Measurements from ENCODE around the gene STOML3. TPM values are rescaled to one million over a fixed set of nuclear protein-coding genes. Genes with fewer than 3 reads are reported as not detected.
"Not testable (repeated sequence)": the region's sequence is repeated elsewhere in the genome, so short reads cannot be mapped to it uniquely, and the experiment has no call there.

The STOML3 gene
- total RNA-seq, 2 donors from 2014 or later = not detected

DNA sequence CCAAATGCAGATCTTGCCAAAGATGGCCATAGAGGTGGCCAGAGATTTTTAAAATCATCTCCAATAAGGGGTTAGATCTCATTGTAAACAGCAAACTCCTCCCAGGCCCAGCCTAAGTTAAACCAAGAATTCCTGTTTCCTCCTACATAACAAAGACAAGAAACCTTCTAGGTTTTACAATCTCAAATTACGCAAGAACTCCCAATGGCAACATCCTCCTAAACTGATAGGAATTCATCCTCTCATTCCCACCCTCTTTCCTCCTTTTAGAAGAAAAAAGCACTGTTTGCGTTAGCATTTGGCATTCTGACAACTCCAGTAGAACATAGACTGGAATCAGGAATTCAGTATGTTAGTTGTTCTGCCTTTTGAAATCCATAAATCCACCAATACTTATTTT, 32.7 kb upstream of the STOML3 start:
- no peaks in the 10 kb centered on the region for H3K27me3 Mint-ChIP-seq (ENCODE audit: low read depth)
- no peaks in the 10 kb centered on the region for H3K9me3 Mint-ChIP-seq
- no peak overlapping the region for H3K4me3 Mint-ChIP-seq
- H3K36me3 Mint-ChIP-seq (ENCODE audit: insufficient read depth in 2 of 2) = peaks cover 5 to 35% of the 10 kb centered on the region in 2 donors
- ATAC-seq (replicated peaks in 1 of 2) (no peak), DNase-seq (no peak)
- no peaks in the 10 kb centered on the region for H3K4me1 Mint-ChIP-seq (ENCODE audit: low read depth)
- H3K27ac Mint-ChIP-seq = no peak overlapping the region

GRCh38 chr13:39020853-39021462, 30.3 kb upstream of the STOML3 start:
- Mint-ChIP-seq H3K27me3 (ENCODE audit: low read depth) (no peaks in the 10 kb centered on the region), H3K36me3 (ENCODE audit: insufficient read depth in 2 of 2) (peaks cover 3 to 24% of the 10 kb centered on the region in 2 donors), H3K4me3 (no peak overlapping the region), H3K27ac (peak overlapping the region; percentile 22), H3K4me1 (ENCODE audit: low read depth) (no peaks in the 10 kb centered on the region), H3K9me3 (no peaks in the 10 kb centered on the region)
- no peak for ATAC-seq (replicated peaks in 1 of 2)
- DNase-seq = no peak

- no peak overlapping the region for H3K27ac Mint-ChIP-seq
These were observed 26.2 kb upstream of the STOML3 start for GRCh38 chr13:39016787-39017186.

GRCh38 chr13:39016087-39016486, 25.5 kb upstream of the STOML3 start:
- Mint-ChIP-seq H3K9me3 (no peaks in the 10 kb centered on the region), H3K36me3 (ENCODE audit: insufficient read depth in 2 of 2) (peaks cover 21 to 33% of the 10 kb centered on the region in 2 donors), H3K27me3 (ENCODE audit: low read depth) (no peaks in the 10 kb centered on the region), H3K4me3 (no peak overlapping the region), H3K27ac (no peak overlapping the region), H3K4me1 (ENCODE audit: low read depth) (no peaks in the 10 kb centered on the region)
- peak; percentile 54 to 81 for ATAC-seq (replicated peaks in 1 of 2)
- no peak for DNase-seq

More at GRCh38 chr13:39016787-39017186, 26.2 kb upstream of the STOML3 start:
- DNase-seq (peak in 1 of 2 donors; percentile 6), ATAC-seq (replicated peaks in 1 of 2) (peak; percentile 58 to 72)
- Mint-ChIP-seq H3K36me3 (ENCODE audit: insufficient read depth in 2 of 2) (peaks cover 21 to 34% of the 10 kb centered on the region in 2 donors), H3K4me1 (ENCODE audit: low read depth) (no peaks in the 10 kb centered on the region), H3K4me3 (no peak overlapping the region), H3K27me3 (ENCODE audit: low read depth) (no peaks in the 10 kb centered on the region), H3K9me3 (no peaks in the 10 kb centered on the region)

GRCh38 chr13:39013462-39013861, 22.8 kb upstream of the STOML3 start:
- ATAC-seq (replicated peaks in 1 of 2) (no peak), DNase-seq (no peak)
- H3K4me3 Mint-ChIP-seq = no peak overlapping the region
- no peaks in the 10 kb centered on the region for H3K27me3 Mint-ChIP-seq (ENCODE audit: low read depth)
- H3K27ac Mint-ChIP-seq = no peak overlapping the region
- H3K4me1 Mint-ChIP-seq (ENCODE audit: low read depth) = no peaks in the 10 kb centered on the region
- peaks cover 25 to 43% of the 10 kb centered on the region in 2 donors for H3K36me3 Mint-ChIP-seq (ENCODE audit: insufficient read depth in 2 of 2)
- no peaks in the 10 kb centered on the region for H3K9me3 Mint-ChIP-seq

GRCh38 chr13:39012608-39013007, 22.0 kb upstream of the STOML3 start:
- Mint-ChIP-seq H3K27ac (peak overlapping the region; percentile 36), H3K27me3 (ENCODE audit: low read depth) (no peaks in the 10 kb centered on the region), H3K4me1 (ENCODE audit: low read depth) (no peaks in the 10 kb centered on the region), H3K36me3 (ENCODE audit: insufficient read depth in 2 of 2) (peaks cover 27 to 47% of the 10 kb centered on the region in 2 donors), H3K4me3 (no peak overlapping the region), H3K9me3 (peaks cover 0 to 3% of the 10 kb centered on the region in 2 donors)
- ATAC-seq (replicated peaks in 1 of 2) (no peak), DNase-seq (no peak)

DNA sequence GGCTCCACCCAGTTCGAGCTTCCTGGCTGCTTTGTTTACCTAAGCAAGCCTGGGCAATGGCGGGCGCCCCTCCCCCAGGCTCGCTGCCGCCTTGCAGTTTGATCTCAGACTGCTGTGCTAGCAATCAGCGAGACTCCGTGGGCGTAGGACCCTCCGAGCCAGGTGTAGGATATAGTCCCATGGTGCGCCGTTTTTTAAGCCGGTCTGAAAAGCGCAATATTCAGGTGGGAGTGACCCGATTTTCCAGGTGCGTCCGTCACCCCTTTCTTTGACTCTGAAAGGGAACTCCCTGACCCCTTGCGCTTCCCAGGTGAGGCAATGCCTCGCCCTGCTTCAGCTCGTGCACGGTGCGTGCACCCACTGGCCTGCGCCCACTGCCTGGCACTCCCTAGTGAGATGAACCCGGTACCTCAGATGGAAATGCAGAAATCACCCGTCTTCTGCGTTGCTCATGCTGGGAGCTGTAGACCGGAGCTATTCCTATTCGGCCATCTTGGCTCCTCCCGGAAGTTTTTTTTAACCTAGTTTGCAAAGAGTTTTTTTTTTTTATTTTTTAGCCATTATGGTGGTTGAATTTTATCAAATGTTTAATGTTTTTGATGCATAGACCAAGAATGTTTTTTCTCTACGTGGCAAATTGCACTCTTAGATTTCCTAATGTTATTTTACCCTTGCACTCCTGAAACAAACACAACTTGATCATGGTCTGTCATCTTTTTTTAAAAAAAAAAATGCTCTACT, 15.9 kb upstream of the STOML3 start:
- ATAC-seq (replicated peaks in 1 of 2); H3K4me3 Mint-ChIP-seq; H3K4me1 Mint-ChIP-seq (ENCODE audit: low read depth); H3K27ac Mint-ChIP-seq; H3K9me3 Mint-ChIP-seq; H3K27me3 Mint-ChIP-seq (ENCODE audit: low read depth); DNase-seq: not testable (repeated sequence)
- peaks cover 10 to 23% of the 10 kb centered on the region in 2 donors for H3K36me3 Mint-ChIP-seq (ENCODE audit: insufficient read depth in 2 of 2)

DNA sequence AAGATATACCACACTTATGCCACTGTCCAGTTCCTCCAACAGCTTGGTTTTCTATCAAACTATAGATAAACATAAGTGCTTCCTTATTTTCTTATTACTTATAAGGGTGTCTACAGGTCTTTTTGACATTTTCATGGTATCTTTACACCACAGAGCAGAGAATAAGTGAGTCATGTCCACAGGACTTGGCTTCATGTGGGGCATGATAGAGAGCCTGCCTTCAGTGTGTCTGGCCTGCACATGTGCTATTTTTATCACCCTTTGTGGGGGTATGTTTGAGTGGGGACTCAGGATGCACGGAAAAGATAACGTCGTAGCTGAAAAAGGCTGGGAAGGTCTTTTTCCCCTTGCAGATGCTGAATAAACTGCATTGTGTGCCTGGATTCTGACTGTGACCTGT, 8.1 kb upstream of the STOML3 start:
- Mint-ChIP-seq H3K36me3 (ENCODE audit: insufficient read depth in 2 of 2) (no peaks in the 10 kb centered on the region), H3K9me3 (no peaks in the 10 kb centered on the region), H3K4me3 (no peak overlapping the region), H3K27ac (no peak overlapping the region), H3K4me1 (ENCODE audit: low read depth) (no peaks in the 10 kb centered on the region), H3K27me3 (ENCODE audit: low read depth) (no peaks in the 10 kb centered on the region)
- ATAC-seq (replicated peaks in 1 of 2) (no peak), DNase-seq (no peak)

DNA sequence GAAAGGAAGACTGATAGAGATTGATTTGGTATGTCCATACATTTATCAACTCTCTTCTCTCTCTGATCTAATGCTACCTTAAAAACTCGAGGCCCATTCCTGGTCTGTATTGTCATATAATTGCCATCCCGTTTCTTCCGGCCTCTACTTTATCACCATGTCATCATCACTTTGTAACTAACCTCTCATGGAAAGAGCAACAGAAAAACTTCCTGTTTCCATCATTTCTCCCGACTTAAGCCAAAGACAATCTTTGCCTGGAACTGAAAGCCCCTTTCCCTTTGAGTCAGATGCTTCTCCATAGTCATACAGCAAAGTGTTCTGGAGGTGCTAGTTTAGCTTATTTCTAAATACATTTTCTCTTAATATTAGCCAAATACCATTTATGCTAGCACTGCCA, 2.8 kb upstream of the STOML3 start:
- Mint-ChIP-seq H3K9me3 (no peaks in the 10 kb centered on the region), H3K4me3 (no peak overlapping the region), H3K4me1 (ENCODE audit: low read depth) (no peaks in the 10 kb centered on the region), H3K27me3 (ENCODE audit: low read depth) (peaks cover 12% of the 10 kb centered on the region), H3K27ac (no peak overlapping the region), H3K36me3 (ENCODE audit: insufficient read depth in 2 of 2) (no peaks in the 10 kb centered on the region)
- ATAC-seq (replicated peaks in 1 of 2) = no peak
- DNase-seq = no peak

- no peak for ATAC-seq (replicated peaks in 1 of 2)
- no peak for DNase-seq
- H3K9me3 Mint-ChIP-seq = peaks cover 0 to 8% of the 10 kb centered on the region in 2 donors
- H3K36me3 Mint-ChIP-seq (ENCODE audit: insufficient read depth in 2 of 2) = peaks cover 4 to 7% of the 10 kb centered on the region in 2 donors
- peaks cover 30% of the 10 kb centered on the region for H3K27me3 Mint-ChIP-seq (ENCODE audit: low read depth)
- no peaks in the 10 kb centered on the region for H3K4me1 Mint-ChIP-seq (ENCODE audit: low read depth)
- H3K27ac Mint-ChIP-seq = no peak overlapping the region
- H3K4me3 Mint-ChIP-seq = no peak overlapping the region
These were observed 9.5 kb downstream of the STOML3 start for GRCh38 chr13:38981096-38981495.

DNA sequence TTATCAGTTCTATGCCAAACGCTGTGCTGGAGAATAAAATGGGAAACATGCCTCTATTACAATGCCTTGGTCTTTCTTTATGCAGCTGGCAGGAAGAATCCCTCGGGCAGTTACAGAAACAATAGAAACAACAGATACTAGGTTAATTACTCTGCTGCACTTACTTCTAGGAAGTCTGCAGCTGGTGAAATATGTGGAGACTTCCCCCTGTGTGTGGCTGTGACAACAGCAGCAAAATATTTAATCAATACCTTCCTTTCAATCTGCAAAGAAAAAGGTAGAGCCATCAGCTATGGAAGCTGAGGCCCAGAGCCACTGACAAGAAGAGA, 9.9 kb downstream of the STOML3 start:
- Mint-ChIP-seq H3K27me3 (ENCODE audit: low read depth) (peaks cover 34% of the 10 kb centered on the region), H3K4me1 (ENCODE audit: low read depth) (no peaks in the 10 kb centered on the region), H3K9me3 (peaks cover 0 to 8% of the 10 kb centered on the region in 2 donors), H3K36me3 (ENCODE audit: insufficient read depth in 2 of 2) (peaks cover 4 to 7% of the 10 kb centered on the region in 2 donors), H3K27ac (no peak overlapping the region), H3K4me3 (no peak overlapping the region)
- DNase-seq (no peak), ATAC-seq (replicated peaks in 1 of 2) (no peak)

DNA sequence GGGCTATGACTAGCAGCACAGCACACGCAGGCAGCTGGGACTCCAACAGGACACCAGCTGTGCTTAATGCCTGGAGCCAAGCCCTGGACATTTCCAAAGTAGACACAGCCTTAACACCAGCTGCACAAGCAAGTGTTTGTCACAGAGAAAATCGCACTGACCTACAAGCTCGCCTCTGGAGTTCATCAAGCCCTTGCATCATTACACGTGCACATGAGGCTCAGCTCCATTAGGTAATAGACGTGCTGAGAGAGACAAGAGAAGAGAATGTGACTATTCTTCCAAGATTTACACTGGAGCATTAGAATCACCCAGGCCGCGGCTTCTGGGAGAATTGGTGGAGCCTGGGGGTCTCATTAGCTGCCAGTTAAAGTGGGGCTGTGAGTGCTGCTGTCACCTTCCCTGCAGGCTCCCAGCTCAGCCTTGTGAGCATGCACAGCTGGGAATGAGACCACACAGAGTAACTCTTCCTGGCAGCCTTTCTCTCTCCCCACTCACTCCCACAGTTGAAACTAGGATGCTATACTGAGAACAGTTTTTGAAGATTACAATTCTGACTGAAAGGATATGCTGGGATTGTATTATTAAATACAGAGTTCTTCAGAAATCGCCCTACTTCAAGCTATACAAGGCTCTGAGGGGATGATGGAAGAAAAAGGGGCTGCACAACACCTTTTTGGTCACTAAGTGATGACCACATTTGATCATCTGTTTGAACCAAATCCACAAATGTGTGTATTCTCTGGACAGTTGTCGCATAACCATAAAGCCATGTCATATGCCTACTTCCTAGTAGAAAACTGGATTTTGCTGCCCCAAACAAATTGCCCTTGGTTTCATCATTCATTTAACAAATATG, 10.5 kb downstream of the STOML3 start:
- Mint-ChIP-seq H3K4me3 (no peak overlapping the region), H3K9me3 (peaks cover 0 to 8% of the 10 kb centered on the region in 2 donors), H3K36me3 (ENCODE audit: insufficient read depth in 2 of 2) (peaks cover 4 to 7% of the 10 kb centered on the region in 2 donors), H3K27ac (no peak overlapping the region), H3K27me3 (ENCODE audit: low read depth) (peaks cover 34% of the 10 kb centered on the region), H3K4me1 (ENCODE audit: low read depth) (no peaks in the 10 kb centered on the region)
- ATAC-seq (replicated peaks in 1 of 2) (no peak), DNase-seq (no peak)

DNA sequence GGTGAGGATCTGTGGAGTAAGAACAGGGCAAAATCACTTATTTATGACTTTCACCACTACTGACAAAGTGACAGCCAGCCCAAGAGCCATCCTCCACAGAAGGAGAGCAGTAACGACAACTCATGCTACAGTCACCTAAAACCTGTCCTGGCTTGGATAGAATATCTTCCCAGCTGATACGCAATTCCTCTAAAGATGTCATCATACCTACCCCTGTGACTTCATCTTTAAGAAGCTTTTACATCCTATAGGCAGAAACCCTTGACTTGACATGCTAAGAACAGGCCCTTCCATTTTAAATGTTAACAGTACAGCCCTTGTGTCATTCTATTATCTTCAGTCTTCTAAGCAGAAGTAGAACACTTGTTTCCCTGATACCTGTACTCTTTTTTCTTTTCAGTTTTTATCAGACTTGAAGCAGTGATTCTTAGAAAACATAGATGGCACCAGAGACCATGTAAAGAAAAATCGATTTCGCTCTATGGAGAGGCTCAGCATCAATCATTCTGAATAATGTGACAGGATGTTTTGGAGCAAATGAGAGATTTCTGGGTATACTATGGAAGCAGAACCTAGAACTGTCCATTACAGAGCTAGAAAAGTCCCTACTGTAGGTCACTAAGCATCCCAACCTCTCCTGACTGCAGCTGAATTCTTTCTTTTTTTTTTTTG, 20.1 kb downstream of the STOML3 start:
- Mint-ChIP-seq H3K9me3 (no peaks in the 10 kb centered on the region), H3K36me3 (ENCODE audit: insufficient read depth in 2 of 2) (no peaks in the 10 kb centered on the region), H3K27me3 (ENCODE audit: low read depth) (peaks cover 4% of the 10 kb centered on the region), H3K4me3 (no peak overlapping the region), H3K27ac (no peak overlapping the region), H3K4me1 (ENCODE audit: low read depth) (no peaks in the 10 kb centered on the region)
- DNase-seq (no peak), ATAC-seq (replicated peaks in 1 of 2) (no peak)

All from activated T-cell treated with anti-CD3 and anti-CD28 coated beads, Interleukin-2, amount 50 U/mL, for 72 hours (primary cell).